GM10847 (cell line): Measurements from ENCODE around the gene SLC10A7.

Experiments
- POLR2A ChIP-seq: IDR thresholded peaks from 2 replicates; pipeline ENCODE4 v1.6.1; 2011; ENCODE audit not compliant: insufficient read length; ENCODE audit errors: extremely low read depth

SLC10A7 gene

GRCh38 chr4:146212781-146213180 is 309.0 kb downstream of the SLC10A7 start:
- TF ChIP-seq POLR2A = no peak

GRCh38 chr4:146211440-146211839 is 310.3 kb downstream of the SLC10A7 start:
- TF ChIP-seq POLR2A = no peak

DNA sequence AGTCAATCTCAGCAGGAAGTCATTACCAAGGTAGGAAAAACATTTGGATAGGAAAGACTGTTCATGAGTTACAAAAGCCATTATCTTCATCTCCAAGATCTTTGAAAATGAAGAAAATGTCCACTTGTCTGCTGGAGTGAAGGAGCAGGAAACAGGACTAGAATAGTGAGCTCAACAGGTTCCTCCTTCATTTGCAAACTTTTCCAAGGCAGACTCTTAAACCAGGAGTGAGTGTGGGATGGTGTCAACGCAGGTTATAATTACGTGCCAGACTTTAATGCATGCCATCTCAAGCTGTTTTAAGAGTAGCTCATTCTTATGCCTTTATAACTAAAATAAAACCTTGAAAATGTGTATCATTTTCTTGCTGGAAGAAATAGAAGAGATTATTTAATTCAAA is 310.9 kb downstream of the SLC10A7 start:
- no peak for TF ChIP-seq POLR2A

DNA sequence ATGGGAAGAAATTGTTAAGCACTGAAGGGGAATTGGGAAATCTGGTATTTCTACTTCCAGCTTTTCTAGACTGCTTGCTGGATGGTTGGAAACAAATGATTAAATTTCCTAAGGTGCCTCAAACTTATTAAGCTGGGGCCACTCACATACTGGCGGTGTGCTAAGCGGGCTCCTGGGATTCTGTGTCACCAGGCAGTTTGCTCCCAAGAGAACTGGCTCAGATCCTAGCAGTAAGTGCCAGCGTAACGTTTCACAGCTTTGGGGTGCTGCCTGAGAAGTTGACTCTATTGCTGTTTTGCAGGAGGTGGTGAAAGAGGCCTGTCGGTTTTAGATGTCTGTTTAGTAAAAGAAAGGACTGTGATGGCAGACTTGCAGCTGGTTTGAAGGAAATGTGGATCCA is 314.3 kb downstream of the SLC10A7 start:
- TF ChIP-seq POLR2A = no peak
